D721Med (cell line): ENCODE measurements around the gene YIF1A.

ENCODE experiments used
- DNase-seq: peaks from one replicate; pipeline ENCODE4 v3.0.0; 2011; ENCODE audit warnings: low spot score; ENCODE audit not compliant: insufficient read length
- FAIRE-seq: peaks from 2 replicates; lab custom pipeline; 2011; peaks lifted over from hg19 to GRCh38; lab: Jason Lieb, UNC
- CTCF ChIP-seq: IDR thresholded peaks from 2 replicates; pipeline ENCODE4 v1.5.1; 2012; ENCODE audit warnings: mild to moderate bottlenecking, control low read depth; ENCODE audit not compliant: insufficient read depth; ENCODE audit errors: missing control alignments

Gene YIF1A

GRCh38 chr11:66242095-66242765 lies 46.7 kb downstream of the YIF1A start:
- DNase-seq (no peak), FAIRE-seq (no peak)

GRCh38 chr11:66240781-66241136 lies 48.2 kb downstream of the YIF1A start:
- DNase-seq, result no peak
- FAIRE-seq, result no peak
- no peak for TF ChIP-seq CTCF

More at GRCh38 chr11:66242095-66242765, 46.7 kb downstream of the YIF1A start:
- TF ChIP-seq CTCF, result no peak

GRCh38 chr11:66239998-66240780 lies 48.8 kb downstream of the YIF1A start:
- no peak for FAIRE-seq
- no peak for TF ChIP-seq CTCF
- no peak for DNase-seq

GRCh38 chr11:66239511-66239910 lies 49.4 kb downstream of the YIF1A start:
- FAIRE-seq (no peak), DNase-seq (no peak)
- TF ChIP-seq CTCF, result no peak

- DNase-seq (no peak), FAIRE-seq (no peak)
- TF ChIP-seq CTCF, result no peak
These were observed 50.0 kb downstream of the YIF1A start for GRCh38 chr11:66238786-66239413.

GRCh38 chr11:66237867-66238266 lies 51.1 kb downstream of the YIF1A start:
- DNase-seq (no peak), FAIRE-seq (no peak)
- TF ChIP-seq CTCF, result no peak
